ENCODE measurements around the gene NDUFAF8.

NDUFAF8 gene, protein sequence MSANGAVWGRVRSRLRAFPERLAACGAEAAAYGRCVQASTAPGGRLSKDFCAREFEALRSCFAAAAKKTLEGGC

DNA sequence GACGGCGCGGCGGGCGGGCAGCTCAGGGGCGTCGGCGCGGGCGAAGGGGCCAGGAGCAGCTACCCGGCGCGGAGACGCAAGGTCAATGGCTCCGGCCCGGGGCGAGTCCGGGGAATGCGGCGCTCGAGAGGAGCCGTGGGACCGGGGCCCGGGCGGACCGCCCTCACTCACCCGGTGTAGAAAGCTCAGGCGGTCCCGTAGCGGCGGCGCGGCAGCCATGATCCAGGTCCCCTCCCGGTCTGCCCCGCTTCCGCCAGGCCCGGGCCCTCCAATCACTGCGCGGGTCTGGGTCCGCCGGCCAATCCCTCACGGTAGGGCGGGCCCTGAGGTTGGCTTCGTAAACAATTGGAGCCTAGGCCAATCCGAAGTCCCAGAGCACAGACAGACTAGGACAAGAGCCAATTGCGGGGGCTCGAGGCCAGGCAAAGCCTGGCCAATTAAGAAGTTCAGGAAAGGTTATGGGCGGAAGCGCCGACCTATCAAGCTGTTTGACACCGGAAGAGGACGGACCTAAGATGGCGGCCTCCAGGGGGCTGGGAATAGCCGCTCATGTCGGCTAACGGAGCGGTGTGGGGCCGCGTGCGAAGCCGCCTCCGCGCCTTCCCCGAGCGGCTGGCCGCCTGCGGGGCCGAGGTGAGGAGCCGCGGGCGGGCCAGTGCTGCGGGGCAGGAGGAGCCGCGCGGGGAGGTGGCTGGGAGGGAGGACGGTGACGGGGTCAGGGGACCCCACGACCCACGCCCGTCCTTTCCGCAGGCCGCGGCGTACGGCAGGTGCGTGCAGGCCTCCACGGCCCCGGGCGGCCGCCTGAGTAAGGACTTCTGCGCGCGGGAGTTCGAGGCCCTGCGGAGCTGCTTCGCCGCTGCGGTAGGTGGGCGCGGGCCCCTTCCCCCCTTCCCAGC, at the start of gene NDUFAF8, which contains the start of gene TEPSIN:
NDUFAF8 (plus strand) TSS at position 504 of the 899 bp plus-strand sequence; CDS start at position 550, 46 bp downstream.
TEPSIN (minus strand) TSS at position 241 of the 899 bp plus-strand sequence; CDS start at position 219, 22 bp downstream.
- DNase-seq = peak; percentile 99

DNA sequence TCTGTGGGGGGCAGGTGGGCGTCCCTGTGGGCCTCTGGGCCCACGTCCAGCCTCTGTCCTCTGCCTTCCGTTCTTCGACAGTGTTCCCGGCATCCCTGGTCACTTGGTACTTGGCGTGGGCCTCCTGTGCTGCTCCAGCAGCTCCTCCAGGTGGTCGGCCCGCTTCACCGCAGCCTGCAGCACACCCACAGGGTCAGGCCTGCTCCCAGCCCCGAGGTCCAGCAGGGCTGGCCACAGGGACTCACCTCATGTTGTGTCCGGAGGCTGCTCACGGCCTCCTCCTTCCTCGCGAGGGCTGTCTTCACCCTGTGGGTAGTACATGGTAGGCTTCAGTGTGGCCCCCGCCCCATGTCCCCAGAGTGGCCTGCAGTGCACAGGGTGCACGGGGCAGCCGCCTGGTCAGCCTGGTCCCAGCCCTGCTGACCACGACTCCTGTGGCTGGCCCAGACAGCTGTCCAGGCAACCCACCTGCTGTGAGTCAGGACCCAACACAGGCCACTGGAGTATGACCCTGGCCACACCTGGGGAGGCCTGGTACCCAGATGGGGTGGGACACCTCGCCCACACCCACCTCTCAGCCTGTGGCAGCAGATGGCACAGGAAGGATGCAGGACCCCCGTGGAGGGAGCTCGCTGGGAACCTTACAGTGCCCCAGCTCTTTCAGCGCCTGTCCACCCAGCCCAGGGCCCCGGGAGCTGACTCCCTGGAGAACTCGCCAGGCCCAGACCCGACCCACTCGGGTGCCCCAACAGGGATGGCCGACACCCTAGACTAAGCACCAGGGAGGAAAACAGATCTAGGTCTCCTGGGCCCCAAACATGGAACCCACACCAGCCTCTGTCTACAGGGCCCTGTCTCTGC, 49.2 kb upstream of the NDUFAF8 start:
- DNase-seq = no peak

DNA sequence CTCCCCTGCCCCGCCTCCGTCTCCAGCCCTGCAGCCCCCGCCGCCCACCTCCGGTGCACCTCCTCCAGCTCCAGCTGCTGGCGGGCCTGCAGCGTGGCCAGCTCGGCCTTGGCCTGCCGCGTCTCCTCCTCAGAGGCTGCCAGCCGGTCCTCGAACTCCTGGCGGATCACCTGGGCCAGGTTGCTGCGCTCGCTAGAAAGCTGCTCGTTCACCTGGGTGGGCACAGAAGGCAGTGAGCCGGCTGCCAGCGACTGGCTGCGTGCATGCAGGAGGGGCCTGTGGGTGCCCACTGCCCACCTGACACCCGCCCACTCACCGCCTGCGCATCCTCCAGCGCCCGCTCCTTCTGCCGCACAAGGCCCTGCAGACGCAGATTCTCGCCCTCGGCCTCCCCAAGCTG, 48.5 kb upstream of the NDUFAF8 start:
- no peak for DNase-seq

DNA sequence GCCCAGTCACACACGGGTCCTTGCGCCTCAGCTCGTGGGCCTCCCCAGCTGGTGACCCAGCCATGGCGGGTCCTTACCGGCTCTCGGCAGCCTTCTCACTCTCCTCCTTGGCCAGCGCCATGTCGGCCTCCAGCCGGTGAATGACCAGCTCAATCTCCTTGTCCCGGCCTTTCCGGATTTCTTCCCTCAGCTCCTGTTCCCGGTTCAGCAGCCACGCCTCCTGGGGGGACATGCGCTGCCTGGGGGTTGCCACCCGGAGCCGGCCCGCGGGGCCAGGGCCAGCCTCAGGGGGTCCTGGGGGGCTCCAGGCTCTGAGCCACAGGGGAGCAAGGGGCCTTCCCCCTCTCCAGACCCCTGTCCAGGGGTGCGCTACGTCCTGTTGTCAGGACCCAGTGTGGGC, 48.0 kb upstream of the NDUFAF8 start:
- DNase-seq = no peak

DNA sequence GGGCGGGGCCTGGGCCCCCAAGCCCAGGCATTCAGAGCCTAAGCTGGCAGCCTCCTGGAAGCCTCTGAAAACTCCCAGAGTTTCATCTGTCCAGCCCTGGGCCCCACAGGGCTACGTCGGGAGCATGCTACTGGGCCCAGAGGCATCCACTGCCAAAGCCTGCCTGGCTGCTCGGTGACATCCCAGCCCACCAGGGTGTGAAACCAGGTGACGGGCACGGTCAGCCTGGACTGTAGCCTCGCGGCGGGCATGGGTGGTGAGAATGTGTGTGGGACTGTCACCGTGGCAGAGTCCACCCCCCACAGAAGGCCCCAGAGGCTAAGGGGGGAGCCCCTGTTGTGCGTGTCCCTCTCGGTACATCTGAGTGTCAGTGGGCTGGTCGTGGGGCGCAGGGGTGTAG, 47.5 kb upstream of the NDUFAF8 start:
- DNase-seq = no peak

DNA sequence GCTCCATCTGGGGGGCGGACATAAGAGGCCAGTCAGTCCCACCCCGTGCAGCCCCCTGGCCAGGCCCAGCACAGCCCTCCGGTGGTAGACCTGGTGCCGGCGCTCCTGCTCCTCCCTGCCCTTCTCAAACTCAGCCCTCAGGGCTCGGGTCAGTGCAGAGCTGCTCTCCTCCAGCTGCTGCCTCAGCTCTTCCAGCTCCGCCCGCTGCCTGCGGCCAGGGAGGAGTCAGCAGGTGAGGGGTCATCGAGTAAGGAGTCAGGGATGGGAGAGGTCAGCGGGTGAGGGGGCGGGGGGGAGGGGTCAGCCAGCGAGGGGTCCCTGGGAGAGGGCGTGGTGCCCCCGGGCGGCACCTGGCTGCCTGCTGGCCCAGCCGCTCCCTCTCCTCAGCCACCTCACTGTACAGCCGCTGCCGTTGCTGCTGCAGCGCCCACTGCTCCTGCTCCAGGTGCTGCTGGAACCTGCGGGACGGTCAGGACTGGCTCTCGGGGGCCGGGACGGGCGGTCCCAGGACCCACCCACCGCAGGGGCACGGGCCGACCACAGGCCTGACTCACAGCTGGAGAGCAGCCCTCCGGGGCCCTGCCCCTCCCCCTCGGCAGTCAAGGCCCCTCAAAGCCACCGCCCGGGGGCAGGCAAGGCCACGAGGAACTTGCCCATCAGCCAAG, 46.6 kb upstream of the NDUFAF8 start:
- DNase-seq = no peak

DNA sequence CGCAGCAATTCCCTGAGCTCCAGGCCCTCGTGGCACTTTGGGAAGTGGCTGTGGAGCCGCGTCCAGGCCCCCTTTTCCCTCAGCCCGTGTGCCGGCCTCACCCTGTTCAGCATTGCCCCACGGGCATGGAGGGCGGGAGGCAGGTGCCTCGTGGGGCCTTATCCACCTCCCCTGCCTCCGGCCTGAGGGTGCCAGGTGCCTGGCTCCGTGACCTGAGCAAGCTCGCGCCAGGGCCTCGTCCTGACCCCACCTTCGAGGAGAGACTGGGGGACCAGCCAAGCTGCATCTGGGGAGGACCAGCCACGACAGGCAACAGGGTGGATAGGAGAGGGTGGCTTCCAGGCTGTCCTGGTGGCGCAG, 46.1 kb upstream of the NDUFAF8 start:
- no peak for DNase-seq

DNA sequence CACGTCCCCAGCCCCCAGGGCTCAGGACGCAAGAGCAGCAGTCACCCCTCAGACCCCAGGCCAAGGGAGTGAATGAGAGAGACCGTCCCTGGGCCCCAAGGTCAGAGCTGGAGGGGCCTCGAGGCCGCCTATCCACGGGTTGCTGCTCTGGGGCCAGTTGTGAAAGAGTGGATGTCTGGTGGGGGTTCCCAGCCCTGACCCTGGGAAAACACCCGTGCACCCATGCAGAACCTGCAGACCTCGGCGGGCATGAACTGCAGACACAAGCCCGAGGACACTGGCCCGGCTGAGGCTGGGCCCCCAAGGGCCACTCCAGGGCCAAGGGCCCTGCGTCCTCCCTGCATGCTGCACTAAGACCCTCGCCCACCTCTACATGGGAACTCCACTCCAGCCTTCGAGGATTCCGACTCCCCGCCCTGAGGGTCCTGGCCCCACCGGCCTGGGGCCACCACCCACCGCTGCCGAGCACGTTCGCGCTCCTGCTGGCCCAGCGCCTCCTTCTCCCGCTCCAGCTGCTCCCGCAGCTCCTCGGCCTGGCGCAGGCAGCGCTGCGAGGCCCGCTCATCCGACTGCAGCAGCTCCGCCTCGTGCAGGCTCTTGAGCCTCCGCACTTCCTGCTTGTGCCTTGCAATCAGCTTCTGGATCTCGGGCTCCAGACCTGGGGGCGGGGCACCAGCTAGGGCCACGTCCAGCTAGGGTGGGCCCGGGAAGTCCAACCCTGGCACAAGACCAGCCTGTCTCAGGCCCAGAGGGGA, 45.5 kb upstream of the NDUFAF8 start:
- DNase-seq = no peak

DNA sequence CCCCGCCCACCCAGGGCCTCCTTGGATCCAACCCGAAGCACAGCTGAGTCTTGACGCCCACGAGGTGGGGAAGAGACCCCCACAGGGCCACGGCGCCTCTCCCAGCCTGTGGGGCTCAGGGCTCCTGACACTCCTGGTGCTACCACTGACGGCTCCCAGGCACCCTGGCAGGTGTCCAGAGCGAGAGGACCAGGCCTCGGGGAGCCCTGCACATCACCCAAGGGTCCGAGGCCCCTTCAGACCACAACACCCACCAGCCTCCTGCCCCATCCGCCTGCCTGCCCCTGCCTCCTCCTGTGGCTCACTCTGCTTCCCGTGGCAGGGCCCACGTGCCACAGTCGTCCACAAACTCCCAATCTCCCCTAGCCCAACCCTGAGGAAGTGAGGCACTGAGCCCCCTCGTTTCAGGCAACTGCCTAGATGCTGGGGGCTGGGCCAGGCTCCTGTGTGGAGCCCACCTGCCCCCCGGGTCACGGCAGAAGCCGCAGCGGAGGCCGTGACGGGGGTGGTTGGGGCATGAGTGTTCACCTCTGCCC, 44.8 kb upstream of the NDUFAF8 start:
- DNase-seq = no peak

DNA sequence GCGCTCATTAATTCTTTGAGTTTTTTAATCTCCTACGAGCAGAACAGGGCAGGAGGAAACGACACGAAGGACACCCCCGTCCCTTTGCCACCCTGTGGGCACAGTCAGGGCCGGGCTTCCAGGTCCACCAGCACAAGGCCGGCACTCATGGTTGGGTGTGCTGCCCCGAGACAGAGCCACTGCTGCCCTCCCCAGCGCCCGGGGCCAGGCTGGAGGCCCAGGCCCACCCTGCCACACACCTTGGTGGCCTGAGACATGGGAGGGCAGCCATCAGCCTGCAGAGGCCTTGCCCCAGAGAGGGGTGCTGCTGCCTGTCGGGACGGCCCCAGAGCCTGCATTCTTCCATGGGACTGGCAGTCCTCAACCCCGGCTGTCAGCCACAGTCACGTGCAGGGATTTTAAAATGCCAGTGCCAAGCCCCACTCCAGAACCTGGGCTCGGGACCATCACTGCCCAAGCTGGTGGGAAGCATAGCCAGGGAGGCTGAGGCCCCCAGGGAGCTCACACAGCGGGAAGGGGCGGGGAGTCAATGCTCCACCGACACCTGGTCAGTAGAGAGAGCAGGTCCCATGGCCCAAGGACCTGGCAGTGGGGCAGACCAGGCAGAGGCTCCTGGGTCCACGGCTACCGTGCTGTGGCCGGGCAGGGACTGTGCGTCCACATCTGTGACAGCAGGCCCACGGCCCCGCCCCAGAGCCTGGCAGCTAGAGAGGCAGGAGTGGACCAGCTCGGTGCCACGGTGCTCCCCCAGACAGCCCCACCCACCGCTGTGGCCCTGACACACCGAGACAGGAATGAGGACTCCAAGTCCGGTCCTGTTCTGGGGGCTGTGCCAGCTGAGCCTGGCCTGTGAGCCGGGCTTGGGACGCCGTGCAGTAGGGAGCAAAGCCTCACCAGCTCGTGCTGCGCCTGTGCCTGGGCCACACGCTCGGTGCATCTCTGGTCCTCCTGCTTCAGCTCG, 43.9 kb upstream of the NDUFAF8 start:
- DNase-seq = no peak

DNA sequence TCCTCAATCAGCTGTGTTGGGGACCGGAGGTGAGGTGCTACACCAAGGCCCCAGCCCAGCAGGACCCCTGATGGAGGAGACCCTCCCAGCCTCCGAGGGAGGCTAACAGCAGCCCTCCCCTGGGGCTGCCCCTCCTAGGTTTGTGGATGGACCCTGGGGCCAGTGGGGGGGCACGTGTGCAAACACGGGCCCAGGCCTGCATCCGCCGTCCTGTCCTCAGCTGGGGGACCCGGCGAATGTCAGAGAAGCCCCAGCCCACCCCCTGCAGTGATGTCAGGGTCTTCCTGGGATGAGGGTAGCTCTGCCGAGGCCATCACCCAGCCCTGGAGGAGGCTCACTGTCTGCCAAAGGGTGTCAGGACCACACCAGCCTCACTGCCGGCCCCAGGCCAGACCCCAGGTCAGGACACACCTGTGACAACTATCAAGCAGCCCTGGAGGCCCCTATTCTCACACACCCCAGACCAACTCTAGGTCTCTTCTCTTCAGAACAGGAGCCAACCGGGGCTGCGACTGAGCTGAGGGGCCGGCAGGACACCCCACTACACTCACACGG, 43.1 kb upstream of the NDUFAF8 start:
- no peak for DNase-seq

DNA sequence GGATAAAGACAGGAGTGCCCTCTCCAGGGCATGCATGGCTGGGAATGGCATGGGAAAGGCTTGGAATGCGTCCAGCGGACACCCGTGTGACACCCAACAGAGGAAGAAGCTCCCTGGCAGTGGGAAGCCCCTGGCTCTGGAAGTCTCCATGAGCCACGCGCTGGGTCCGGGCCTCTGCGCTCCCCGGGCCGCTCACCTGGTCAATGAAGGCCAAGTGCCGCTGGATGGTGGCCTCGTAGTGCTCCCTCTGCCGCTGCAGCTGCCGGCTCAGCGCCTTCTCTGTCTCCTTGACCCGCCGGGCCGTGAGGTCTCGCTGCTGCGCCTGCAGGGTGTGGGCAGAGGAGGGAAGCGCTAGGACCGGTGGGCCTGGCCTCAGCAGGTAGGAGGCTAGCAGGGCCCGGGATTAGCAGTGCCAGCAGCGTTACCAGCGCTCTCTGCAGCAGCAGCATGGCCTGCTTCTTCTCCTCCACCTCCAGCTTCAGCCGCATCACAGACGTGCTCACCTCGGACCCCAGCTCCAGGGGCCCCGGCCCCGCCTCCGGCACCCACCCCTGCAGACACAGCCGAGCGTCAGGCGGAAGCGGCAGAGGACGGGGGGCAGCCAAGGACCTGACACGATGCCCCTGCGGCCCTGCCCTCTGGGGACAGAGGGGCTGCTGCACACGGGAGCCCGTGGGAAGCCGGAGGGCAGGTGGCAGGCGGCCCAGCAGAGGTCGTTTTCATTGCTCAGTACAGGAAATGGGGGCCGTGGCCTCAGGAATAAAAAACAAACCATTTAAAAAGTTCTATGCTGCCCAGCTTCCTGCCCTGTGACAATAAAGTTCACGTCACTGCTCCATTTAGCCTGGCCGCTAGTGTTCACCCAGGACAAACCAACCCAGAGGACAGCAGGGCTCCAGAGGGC, 42.4 kb upstream of the NDUFAF8 start:
- no peak for DNase-seq

DNA sequence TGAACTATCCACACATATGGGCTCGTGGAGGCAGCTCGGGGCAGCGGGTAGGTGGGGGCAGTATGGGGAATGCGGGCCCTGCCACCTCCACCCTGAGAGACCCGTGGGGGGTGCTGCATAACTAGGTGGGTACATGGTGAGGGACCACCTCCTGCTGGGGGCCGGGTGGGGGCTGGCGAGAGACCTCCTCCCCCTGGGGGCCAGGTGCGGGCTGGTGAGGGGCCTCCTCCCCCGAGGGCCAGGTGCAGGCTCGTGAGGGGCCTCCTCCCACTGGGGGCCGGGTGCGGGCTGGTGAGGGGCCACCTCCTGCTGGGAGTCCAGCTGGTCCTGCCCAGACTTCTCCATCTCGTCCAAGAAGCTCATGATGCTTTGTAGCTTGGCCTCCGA, 41.7 kb upstream of the NDUFAF8 start:
- no peak for DNase-seq

DNA sequence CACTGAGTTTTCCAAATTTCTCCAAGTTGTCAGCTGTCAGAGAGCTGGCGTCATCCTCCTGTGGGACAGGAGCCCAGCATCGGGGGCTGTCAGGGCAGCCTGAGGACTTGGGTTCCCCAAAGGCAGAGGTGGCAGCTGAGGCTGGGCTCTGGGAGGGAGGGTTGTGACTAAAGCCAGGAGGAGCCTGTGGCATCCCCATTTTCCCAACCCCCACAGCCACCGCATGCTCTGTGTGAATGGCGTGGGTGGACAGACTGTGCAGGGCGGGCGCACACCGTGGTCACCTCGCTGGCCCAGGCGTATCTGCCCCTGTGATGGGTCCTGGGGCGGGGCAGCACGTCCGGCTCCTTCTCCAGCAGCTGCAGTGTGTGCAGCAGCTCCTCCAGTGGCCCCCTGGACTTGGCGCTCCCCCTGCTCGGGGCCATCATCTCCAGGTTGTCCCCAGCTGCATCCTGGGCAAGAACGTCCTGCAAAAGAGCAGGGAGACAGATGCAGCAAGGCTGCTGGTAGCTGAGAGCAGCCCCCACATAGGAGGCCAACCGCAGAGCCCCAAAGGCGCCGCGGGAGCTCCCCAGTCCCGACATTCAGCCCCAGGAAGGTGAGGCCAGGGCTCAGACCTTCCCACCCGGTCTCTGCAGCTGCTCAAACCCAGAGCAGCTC, 41.2 kb upstream of the NDUFAF8 start:
- no peak for DNase-seq

DNA sequence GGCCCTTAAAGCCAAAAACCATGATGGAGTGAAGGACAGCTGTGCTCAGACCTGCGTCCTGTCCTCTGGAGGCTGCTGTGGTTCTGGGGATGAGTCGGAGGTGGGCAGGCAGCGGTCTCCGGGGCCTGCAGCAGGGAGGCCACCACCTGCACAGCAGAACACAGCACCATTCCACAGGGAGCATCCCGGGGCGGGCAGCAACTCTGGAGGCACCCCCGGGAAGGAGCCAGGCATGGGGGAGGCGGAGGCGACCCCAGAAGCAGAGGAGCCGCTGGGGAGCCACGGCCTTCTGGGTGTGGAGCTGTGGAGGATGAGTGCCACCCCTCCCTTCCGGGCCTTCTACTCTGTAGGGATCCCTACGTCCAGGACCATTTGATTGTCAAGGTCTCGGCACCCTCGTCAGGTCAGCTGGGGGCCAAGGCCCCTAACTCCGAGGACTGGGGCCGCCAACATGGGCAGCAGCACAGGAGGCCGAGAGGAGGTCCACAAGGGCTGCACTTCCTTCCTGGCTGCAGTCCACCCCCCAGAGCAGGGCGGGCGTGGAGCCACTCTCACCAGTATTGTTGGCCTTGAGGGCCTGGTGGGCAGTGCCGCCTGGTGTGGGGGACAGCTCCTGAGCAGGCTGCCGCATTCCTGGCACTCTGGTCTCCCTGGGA, 40.2 kb upstream of the NDUFAF8 start:
- DNase-seq = no peak

DNA sequence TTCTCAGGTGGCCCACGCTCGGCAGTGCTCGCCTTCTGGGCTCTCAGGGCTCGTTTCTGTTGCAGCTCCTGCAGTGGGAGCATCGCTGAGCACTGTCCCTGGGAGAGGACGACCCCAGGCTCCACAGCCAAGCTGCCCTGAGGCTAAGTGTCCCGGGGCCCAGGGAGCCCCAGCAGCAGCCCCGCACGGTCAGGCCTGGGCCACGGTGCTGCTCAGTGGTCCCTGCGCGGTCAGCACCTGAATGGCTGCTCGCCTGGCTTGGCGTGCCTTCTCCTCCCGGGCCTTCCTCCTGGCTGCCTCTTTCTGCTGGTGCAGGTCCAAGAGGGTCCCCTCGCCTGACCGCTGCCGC, 39.7 kb upstream of the NDUFAF8 start:
- DNase-seq = no peak

DNA sequence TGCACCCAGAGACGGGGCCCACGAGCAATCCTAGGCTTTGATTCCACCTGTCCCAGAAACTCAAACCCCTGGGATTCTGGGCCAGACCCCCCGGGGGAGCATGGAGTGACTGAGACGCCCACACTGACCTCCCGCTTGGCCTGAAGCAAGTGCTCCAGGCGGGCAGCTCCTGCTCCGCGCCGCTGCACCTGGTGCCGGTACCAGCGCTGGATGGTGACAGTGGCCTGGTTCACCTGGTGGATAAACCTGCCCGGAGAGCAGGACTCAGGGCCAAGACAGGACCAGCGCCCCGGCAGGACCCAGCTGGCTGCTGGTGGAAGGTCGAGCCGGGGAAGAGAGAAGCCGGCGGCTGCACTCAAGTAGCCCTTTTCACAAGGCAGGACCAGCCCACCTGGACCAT, 38.9 kb upstream of the NDUFAF8 start:
- no peak for DNase-seq
